BLaER1 (cell line): Measurements from ENCODE around the gene CNGA2.

Experiments used
- H3K27ac ChIP-seq: shearing (Covaris generic); formaldehyde crosslinking; 2 replicates; pipeline ENCODE4 v1.8.1; 2022
- H3K27me3 ChIP-seq: shearing (Covaris generic); formaldehyde crosslinking; 2 replicates; pipeline ENCODE4 v1.8.1; 2022
- H3K36me3 ChIP-seq: shearing (Covaris generic); formaldehyde crosslinking; 2 replicates; pipeline ENCODE4 v1.8.1; 2022
- H3K4me1 ChIP-seq: shearing (Covaris generic); formaldehyde crosslinking; 2 replicates; pipeline ENCODE4 v1.8.1; 2022
- H3K4me2 ChIP-seq: shearing (Covaris generic); formaldehyde crosslinking; 2 replicates; pipeline ENCODE4 v1.8.1; 2022
- H3K4me3 ChIP-seq: shearing (Covaris generic); formaldehyde crosslinking; 2 replicates; pipeline ENCODE4 v1.8.1; 2022
- H3K9ac ChIP-seq: shearing (Covaris generic); formaldehyde crosslinking; 2 replicates; pipeline ENCODE4 v1.8.1; 2022
- H3K9me3 ChIP-seq: shearing (Covaris generic); formaldehyde crosslinking; 2 replicates; pipeline ENCODE4 v1.8.1; 2022
- H4K20me1 ChIP-seq: shearing (Covaris generic); formaldehyde crosslinking; 2 replicates; pipeline ENCODE4 v1.8.1; 2022
- Cebpa-rat ChIP-seq: shearing (Covaris generic); IDR thresholded peaks from 2 replicates; pipeline ENCODE4 v1.8.1; 2022

The CNGA2 gene

GRCh38 chrX:151699746-151700145 lies 34.8 kb upstream of the CNGA2 start:
- H3K27ac ChIP-seq, result no peak overlapping the region
- peaks cover 8% of the 10 kb centered on the region; the same call in 1 of the 2 replicates for H4K20me1 ChIP-seq
- H3K9ac ChIP-seq, result no peak overlapping the region
- no peaks in the 10 kb centered on the region for H3K4me1 ChIP-seq
- no peak overlapping the region for H3K4me2 ChIP-seq
- H3K27me3 ChIP-seq, result peaks cover 64% of the 10 kb centered on the region
- no peak overlapping the region for H3K4me3 ChIP-seq
- no peak for TF ChIP-seq Cebpa-rat
- H3K9me3 ChIP-seq, result peaks cover 7% of the 10 kb centered on the region; the same call in 1 of the 2 replicates
- no peaks in the 10 kb centered on the region for H3K36me3 ChIP-seq

GRCh38 chrX:151700581-151700980 lies 34.0 kb upstream of the CNGA2 start:
- peaks cover 72% of the 10 kb centered on the region for H3K27me3 ChIP-seq
- peaks cover 8% of the 10 kb centered on the region; the same call in 1 of the 2 replicates for H4K20me1 ChIP-seq
- H3K4me3 ChIP-seq, result no peak overlapping the region
- no peak for TF ChIP-seq Cebpa-rat
- H3K36me3 ChIP-seq, result no peaks in the 10 kb centered on the region
- peaks cover 1% of the 10 kb centered on the region; the same call in 1 of the 2 replicates for H3K9me3 ChIP-seq
- H3K4me1 ChIP-seq, result no peaks in the 10 kb centered on the region
- no peak overlapping the region for H3K4me2 ChIP-seq
- no peak overlapping the region for H3K9ac ChIP-seq
- no peak overlapping the region for H3K27ac ChIP-seq

GRCh38 chrX:151701071-151701470 lies 33.5 kb upstream of the CNGA2 start:
- H3K36me3 ChIP-seq, result no peaks in the 10 kb centered on the region
- TF ChIP-seq Cebpa-rat, result no peak
- peaks cover 8% of the 10 kb centered on the region; the same call in 1 of the 2 replicates for H4K20me1 ChIP-seq
- no peak overlapping the region for H3K9ac ChIP-seq
- peaks cover 77% of the 10 kb centered on the region for H3K27me3 ChIP-seq
- no peaks in the 10 kb centered on the region for H3K4me1 ChIP-seq
- no peak overlapping the region for H3K27ac ChIP-seq
- no peak overlapping the region for H3K4me3 ChIP-seq
- H3K9me3 ChIP-seq, result no peaks in the 10 kb centered on the region
- H3K4me2 ChIP-seq, result no peak overlapping the region

- TF ChIP-seq Cebpa-rat, result no peak
- no peak overlapping the region for H3K9ac ChIP-seq
- peaks cover 82% of the 10 kb centered on the region for H3K27me3 ChIP-seq
- no peak overlapping the region for H3K4me2 ChIP-seq
- no peaks in the 10 kb centered on the region for H3K36me3 ChIP-seq
- H4K20me1 ChIP-seq, result peaks cover 8% of the 10 kb centered on the region; the same call in 1 of the 2 replicates
- no peaks in the 10 kb centered on the region for H3K4me1 ChIP-seq
- H3K27ac ChIP-seq, result no peak overlapping the region
- no peak overlapping the region for H3K4me3 ChIP-seq
- no peaks in the 10 kb centered on the region for H3K9me3 ChIP-seq
Measured at GRCh38 chrX:151701531-151701930, 33.0 kb upstream of the CNGA2 start.

GRCh38 chrX:151702026-151702714 lies 32.4 kb upstream of the CNGA2 start:
- H3K27me3 ChIP-seq, result peaks cover 87% of the 10 kb centered on the region
- H3K9ac ChIP-seq, result no peak overlapping the region
- H3K4me3 ChIP-seq, result no peak overlapping the region
- H3K9me3 ChIP-seq, result no peaks in the 10 kb centered on the region
- H3K36me3 ChIP-seq, result no peaks in the 10 kb centered on the region
- H3K4me2 ChIP-seq, result no peak overlapping the region
- peaks cover 8% of the 10 kb centered on the region; the same call in 1 of the 2 replicates for H4K20me1 ChIP-seq
- no peak for TF ChIP-seq Cebpa-rat
- H3K4me1 ChIP-seq, result no peaks in the 10 kb centered on the region
- no peak overlapping the region for H3K27ac ChIP-seq

- peaks cover 8% of the 10 kb centered on the region; the same call in 1 of the 2 replicates for H4K20me1 ChIP-seq
- no peak overlapping the region for H3K4me3 ChIP-seq
- H3K9ac ChIP-seq, result no peak overlapping the region
- no peaks in the 10 kb centered on the region for H3K4me1 ChIP-seq
- no peaks in the 10 kb centered on the region for H3K36me3 ChIP-seq
- H3K4me2 ChIP-seq, result no peak overlapping the region
- no peak overlapping the region for H3K27ac ChIP-seq
- TF ChIP-seq Cebpa-rat, result no peak
- H3K9me3 ChIP-seq, result no peaks in the 10 kb centered on the region
- peaks cover 91% of the 10 kb centered on the region for H3K27me3 ChIP-seq
Measured at GRCh38 chrX:151702741-151703340, 31.7 kb upstream of the CNGA2 start.

GRCh38 chrX:151703487-151703886 lies 31.1 kb upstream of the CNGA2 start:
- TF ChIP-seq Cebpa-rat, result no peak
- Histone ChIP-seq H3K27me3 (peaks cover 91% of the 10 kb centered on the region), H3K9ac (no peak overlapping the region), H3K9me3 (no peaks in the 10 kb centered on the region), H3K4me3 (no peak overlapping the region), H3K4me1 (no peaks in the 10 kb centered on the region), H3K4me2 (no peak overlapping the region), H4K20me1 (peaks cover 8% of the 10 kb centered on the region; the same call in 1 of the 2 replicates), H3K36me3 (no peaks in the 10 kb centered on the region), H3K27ac (no peak overlapping the region)

- Histone ChIP-seq H3K4me2 (no peak overlapping the region), H3K4me3 (no peak overlapping the region), H3K4me1 (no peaks in the 10 kb centered on the region), H3K36me3 (no peaks in the 10 kb centered on the region), H3K27ac (no peak overlapping the region), H4K20me1 (peaks cover 8% of the 10 kb centered on the region; the same call in 1 of the 2 replicates), H3K9ac (no peak overlapping the region), H3K27me3 (peaks cover 90% of the 10 kb centered on the region), H3K9me3 (no peaks in the 10 kb centered on the region)
- TF ChIP-seq Cebpa-rat, result no peak
Measured at GRCh38 chrX:151704041-151704663, 30.4 kb upstream of the CNGA2 start.

- Histone ChIP-seq H3K9ac (no peak overlapping the region), H3K36me3 (no peaks in the 10 kb centered on the region), H3K27me3 (peaks cover 92% of the 10 kb centered on the region), H3K9me3 (no peaks in the 10 kb centered on the region), H3K27ac (no peak overlapping the region), H4K20me1 (peaks cover 9% of the 10 kb centered on the region; the same call in 1 of the 2 replicates), H3K4me1 (peaks cover 28% of the 10 kb centered on the region), H3K4me2 (no peak overlapping the region), H3K4me3 (no peak overlapping the region)
- no peak for TF ChIP-seq Cebpa-rat
Measured at GRCh38 chrX:151708821-151709220, 25.7 kb upstream of the CNGA2 start.

GRCh38 chrX:151710457-151710856 lies 24.1 kb upstream of the CNGA2 start:
- H3K4me1 ChIP-seq, result peaks cover 28% of the 10 kb centered on the region
- H3K27me3 ChIP-seq, result peaks cover 87% of the 10 kb centered on the region
- H3K9me3 ChIP-seq, result no peaks in the 10 kb centered on the region
- no peak for TF ChIP-seq Cebpa-rat
- H3K4me3 ChIP-seq, result no peak overlapping the region
- H4K20me1 ChIP-seq, result peaks cover 9% of the 10 kb centered on the region; the same call in 1 of the 2 replicates
- H3K4me2 ChIP-seq, result peak overlapping the region; percentile 71
- H3K9ac ChIP-seq, result no peak overlapping the region
- no peaks in the 10 kb centered on the region for H3K36me3 ChIP-seq
- H3K27ac ChIP-seq, result peak overlapping the region; percentile 28; the same call in 1 of the 2 replicates
